Measurements from ENCODE around the gene MYLK4.

Gene MYLK4

DNA sequence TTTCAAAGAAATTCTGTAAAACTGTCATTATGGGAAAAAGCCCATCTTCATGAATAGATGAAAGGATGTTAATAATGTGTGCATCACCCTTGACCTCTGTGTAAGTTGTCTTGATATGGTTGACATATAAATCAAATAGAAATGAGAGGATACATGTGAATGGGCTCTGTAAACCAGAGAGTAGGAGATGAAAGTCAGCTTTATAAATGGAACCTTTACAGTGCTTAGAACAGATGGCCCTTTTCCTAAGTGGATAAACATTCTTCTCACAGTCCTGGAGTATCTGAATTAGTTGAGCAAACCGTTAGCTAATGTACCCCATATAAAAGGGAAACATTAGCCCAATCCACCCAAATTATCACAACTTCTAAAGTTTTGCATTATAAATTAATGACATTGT, 57.5 kb downstream of the MYLK4 start:
- DNase-seq = no peak

DNA sequence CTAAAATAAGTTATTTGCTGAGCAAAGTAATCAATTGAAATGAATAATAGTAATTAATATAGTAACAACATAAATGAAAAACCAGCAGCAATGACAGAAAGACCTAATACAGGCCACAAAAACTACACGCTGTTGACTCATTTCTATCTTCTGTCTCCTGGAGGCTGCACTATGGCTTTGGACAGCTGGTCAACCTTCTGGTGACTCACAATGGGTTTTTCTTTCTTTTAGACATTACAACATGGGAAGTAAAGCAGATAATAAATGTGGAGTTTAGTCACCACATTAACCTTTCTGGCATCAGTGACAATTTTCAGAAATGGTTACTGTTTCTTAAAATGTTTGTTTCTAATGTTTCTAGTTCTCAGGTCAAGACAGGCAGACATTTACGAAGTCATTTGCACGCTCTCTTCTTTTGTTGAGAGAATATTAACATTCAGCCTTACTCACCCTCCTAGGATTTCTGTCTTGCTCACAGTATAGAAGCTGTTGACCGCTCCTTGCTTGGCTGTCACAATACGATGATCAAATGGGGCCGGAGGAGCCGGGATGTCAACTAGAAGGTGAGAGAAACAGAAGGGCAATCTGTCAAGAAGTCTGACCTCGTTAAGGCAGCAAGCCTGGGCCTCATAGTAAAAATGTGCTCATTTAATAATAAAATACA, 62.2 kb downstream of the MYLK4 start:
- DNase-seq = no peak

DNA sequence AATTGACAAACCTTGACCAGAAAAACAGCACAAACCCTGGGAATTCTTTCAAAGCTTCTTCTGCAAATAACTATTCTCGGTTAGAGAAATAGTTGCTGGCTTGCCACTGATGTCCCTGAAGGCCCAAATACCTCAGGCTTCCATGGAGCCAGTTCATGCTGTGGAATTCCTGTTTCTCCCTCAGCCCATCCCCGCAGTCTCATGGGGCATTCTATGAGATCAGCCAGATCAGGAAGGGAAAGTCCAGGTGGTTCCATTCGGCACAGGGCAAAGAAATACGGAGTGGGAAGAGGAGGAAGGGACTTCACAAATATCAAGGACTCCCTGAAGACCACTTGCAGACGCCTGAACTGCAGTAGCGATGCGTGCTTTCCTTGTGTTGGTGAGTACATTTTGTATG, 63.3 kb downstream of the MYLK4 start:
- DNase-seq = no peak

DNA sequence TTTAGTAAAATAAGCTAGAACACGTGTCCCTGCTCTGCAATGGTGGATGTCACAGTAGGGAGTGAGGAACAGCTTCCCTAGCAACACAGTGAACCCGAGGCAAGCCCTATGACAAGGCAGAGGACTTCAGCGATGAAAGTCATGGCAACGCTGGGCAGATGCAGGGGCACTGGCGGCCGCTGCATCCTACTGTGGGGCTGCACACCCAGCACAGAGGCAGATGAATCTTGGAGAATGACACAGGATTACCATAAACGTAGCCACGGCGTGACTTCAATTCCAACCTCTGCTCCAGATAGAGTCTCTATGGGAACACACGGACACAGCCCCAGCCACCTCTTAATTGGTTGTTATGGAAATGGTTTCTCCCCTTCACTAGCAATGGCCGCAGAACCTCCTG, 64.2 kb downstream of the MYLK4 start:
- DNase-seq = no peak

DNA sequence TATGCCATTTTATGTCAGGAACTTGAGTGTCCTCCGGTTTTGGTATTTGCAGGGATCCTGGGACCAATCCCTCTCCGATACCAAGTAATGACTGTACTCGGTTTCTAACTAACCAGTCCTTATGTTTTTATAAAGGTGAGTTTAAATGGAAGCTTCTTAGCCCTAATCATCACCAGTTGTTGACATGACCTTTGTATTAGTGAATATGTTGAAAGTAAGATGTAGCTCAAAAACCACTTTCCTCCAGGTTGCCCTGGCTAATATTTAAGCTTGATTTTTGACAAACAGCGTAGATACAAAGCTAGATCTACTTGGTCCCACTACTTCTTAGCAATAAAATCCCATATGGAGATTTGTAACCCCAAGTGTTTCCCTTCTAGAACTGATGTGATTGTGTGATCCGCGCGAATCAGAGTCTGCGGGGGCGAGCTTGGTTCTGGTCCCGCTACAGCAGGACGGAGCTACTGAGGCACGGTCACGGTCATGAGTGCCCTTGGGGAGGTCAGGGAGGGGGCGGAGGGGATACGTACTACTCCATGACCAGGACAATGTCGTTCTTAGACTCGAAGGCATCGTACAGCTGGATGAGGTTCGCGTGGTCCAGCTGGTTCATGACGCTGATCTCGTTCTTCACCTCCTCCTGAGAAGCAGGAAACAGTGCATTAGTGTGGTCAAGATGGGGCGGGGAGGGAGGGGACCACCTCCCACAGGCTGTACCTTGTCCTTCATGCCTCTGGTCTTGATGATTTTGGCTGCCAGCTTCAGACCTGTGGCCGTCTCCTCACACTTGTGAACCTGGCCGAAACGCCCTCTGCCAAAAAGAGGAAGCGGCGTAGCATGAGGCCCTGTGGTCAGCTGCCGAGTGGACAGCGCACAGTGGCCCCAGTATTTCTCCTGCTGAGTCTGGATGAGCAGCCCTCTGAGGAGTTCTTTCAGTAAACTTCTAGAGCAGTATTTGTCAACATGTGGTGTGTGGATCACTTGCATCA, 65.7 kb downstream of the MYLK4 start:
- no peak for DNase-seq

DNA sequence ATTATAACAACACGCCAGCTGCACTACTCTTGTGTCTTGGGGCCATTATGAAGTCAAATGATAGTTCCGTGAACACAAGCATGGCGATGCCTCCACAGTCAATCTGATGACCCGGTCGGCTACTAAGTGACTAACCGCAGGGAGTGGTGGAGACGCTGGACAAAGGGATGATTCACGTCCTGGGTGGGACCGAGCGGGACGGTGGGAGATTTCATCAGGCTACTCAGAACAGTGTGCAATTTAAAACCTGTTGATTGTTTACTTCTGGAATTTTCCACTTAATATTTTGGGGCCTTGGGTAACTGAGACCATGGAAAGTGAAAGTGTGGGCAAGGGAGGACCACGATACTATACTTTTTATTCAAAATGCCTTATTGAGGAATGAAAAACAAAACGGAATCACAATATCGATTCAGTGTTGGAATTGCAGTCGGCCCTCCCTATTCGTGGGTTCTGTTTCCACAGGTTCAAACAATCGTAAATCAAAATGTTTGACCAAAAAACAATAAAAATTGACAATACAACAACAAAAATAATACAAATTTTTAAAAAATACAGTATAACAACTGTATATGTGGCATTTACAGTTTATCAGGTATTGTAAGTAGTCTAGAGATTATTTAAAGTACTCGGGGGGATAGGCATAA, 66.5 kb downstream of the MYLK4 start:
- DNase-seq = no peak

DNA sequence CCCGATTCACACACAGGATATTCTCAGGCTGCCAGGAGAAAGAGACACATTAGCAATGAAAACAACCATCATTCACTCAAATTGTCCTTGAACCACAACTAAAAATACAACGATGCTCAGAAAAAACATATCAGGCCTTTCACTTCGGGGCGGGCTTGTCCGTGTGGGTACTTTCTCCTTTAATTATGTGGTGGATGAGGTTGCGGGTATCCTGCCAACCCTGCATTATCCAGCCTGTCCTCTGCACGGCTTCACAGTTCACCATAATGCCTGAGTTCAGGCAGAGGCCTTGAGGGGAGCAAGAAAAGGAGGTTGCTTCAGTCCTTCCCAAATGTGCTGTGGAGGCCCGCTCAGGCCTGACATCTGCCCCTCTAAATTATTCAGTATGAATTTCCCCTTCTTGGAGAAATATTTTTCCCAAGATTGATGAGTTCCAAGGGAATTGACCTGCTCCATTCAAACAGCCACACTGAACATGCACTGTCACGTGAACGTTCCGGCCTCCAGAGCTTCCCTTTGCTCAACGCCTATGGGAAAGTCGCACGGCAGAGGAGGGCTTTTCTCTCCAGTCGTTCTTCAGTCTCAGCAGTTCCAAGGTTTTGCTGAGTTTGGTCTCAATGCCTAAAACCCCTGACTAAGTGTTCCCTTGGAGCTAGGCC, 70.3 kb downstream of the MYLK4 start:
- DNase-seq = no peak

DNA sequence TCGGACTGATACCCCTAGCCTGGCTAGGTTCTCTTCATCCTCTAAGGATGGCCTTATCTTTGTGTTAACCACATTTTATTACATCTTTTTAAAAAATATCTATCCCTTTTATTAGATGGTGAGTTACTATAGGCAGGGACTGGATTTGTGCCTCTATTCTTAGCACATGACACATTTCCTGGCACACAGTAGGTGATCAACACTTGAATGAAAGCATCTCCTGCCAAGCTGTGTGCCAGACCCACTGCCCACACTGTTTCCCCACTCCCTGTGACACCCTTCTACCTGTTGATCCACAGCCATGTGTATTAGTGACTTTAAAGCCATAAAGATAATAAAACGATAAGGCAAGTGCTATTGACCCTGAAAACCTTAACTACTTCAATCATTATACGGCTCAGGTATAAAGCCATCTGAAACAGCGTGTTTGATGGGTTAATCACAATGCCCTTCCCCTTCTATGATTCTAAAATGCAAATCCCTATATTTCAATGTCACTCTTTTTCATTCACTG, 73.6 kb downstream of the MYLK4 start:
- no peak for DNase-seq

DNA sequence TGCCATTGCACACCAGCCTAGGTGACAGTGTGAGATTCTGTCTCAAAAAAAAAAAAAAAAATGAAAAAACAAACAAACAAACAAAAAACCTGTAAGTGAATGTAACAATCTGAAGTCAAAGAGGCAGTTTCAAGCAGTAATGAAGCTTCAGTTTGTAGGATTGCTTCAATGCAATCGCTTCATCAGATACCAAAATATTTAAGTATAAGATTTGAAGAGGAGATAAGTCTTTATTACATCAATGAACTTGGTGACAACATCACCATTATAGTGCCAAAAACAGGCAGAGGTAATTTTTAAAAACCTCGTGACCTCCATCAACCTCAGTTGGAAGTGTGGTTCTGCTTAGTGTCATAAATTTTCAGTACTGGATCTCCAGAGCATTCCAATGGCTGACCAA, 74.7 kb downstream of the MYLK4 start:
- no peak for DNase-seq

DNA sequence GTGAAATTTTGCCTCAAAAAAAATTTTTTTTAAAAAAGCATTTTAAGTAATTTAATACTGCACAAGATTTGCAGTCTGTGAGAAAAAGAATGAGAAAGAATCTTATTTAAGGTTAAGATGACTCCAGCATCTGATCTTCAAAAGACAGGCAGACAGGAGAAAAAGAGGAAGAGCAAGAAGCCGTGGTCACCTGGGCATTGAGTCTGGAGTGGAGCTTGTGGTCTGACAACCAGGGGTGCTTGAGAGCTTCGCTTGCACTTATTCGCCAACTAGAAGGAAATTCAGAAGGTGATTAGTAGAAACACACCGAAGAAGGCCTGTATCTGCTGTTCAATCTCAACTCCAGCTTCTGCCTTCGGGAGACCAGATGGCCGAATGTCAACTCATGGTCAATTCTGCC, 75.9 kb downstream of the MYLK4 start:
- DNase-seq = no peak

DNA sequence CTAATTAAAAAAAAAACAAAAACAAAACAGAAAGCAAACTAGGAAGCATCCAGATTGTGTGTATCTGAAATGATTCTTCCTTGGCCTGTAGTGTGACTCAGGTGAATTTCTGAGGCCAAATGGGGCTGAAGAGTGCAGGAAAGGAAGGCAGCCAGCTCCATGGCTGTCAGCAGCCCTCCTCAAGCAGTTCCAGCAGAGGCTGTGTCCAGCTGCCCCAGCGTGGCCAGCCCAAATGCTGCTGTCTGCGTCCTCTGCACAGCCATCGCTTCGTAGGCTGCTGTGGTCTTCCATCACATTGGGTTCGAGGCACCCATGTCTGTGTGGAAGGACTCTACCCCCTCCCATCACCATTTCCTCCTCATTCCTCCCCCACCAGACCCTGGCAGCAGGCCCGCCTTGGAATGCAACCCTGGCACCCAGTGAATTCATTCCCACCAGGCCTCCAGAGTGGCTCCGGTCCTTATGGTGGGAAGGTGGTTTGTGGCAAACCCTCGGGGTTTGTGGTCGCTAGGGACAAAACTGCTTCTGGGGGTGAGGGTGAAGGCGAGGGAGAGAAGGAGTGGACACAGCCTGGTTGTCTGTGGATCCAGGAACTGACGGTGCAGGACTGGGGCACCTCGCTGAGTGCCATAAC, 81.5 kb downstream of the MYLK4 start:
- DNase-seq = no peak

DNA sequence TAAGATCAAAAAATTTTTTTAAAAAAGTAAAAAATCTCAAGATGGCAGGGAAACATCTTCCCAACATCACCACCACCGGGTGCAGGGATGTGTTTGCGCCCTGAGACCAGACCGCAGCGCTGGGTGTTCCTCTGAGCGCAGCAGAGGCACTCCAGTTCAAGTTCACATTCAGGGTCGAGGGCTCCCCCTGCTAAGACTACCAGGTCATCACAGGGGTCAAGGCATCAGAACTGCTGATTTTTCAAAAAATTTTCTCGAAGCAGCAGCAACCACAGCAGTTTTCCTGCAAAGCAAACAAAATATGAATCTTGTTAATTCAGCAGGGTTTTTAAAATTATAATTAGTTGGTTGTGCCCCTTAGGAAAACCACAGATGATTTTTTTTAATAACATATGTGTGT, 83.1 kb downstream of the MYLK4 start:
- DNase-seq = no peak

DNA sequence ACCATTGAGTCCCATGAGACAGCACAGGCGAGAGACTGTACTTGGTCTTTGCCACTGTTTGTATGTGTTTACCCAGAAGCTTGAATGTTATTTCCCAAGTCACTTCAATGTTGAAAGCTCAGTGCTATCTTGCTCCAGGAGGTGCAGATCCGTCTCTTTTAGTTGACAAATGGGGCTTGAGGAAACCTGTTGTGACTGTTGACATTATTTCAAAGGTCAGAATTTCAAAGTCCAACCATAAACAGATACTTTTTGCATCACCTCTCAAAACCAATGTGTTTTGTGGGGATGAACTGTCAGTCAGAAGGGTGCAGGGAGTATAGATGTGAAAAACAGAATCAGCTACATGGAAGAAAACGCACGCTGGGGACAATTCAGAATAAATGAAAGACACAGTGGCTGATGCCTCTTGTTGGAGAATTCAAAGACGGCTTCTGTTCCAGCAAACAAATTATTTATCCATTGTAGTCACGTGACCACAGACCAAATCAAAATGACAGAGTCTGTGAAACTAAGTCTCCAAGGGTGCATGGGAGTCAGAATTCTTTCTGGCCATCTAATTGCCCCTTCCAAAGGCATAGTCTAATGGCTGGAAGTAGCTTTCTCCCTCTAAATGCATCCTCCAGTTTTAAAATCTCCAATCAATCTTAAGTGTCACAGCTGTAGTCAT, 83.7 kb downstream of the MYLK4 start:
- DNase-seq = no peak

DNA sequence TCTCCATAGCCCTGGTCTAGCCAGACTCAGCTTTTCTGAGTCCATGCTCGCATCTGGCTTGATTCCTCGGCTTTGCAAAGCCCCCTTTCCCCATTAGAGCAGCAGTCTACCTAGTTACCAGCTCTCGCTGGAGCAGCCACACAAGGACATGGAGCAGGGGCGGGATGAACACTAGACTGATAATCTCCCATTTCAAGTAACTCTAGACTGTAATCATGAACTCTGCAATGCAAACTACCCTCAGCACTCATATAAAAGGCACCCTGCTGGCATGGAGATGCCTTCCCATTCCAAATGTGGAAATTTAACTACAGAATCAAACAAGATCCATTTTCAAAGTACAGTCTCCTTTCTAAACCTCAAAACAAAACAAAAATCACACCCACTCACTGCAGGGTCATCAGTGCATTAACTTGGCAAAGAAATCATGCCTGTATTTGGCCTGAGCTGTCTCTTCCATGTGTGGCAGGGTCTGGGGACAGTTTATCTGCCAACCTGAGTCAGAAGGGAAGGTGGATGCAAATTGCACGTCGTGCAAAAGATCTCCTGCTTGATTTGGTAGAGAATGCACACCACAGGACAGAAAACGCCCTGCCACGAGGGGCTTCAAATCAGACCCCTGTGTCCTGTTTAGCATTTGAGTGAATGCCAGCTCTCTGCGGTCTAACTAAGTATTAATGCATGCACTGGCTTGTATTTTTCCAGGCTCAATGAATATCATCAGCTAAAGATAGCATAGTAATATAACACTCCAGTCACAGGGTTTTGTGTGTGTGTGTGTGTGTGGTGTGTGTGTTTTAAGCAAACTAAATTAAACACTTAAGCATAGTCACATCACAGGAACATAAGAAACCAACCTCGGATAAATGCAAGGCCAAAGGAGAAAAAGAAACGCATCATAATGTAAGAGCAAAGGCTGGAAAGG, 85.3 kb downstream of the MYLK4 start:
- DNase-seq = no peak

DNA sequence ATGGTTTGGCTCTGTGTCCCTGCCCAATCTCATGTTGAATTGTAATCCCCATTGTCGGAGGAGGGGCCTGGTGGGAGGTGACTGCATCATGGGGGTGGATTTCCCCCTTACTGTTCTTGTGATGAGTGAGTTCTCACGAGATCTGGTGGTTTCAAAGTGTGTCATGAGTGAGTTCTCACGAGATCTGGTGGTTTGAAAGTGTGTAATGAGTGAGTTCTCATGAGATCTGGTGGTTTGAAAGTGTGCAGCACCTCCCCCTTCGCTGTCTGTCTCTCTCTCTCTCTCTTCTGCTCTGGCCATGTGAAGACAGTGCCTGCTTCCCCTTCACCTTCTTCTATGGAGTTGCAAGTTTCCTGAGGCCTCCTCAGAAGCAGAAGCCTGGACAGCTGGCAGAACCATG, 87.6 kb downstream of the MYLK4 start:
- no peak for DNase-seq

DNA sequence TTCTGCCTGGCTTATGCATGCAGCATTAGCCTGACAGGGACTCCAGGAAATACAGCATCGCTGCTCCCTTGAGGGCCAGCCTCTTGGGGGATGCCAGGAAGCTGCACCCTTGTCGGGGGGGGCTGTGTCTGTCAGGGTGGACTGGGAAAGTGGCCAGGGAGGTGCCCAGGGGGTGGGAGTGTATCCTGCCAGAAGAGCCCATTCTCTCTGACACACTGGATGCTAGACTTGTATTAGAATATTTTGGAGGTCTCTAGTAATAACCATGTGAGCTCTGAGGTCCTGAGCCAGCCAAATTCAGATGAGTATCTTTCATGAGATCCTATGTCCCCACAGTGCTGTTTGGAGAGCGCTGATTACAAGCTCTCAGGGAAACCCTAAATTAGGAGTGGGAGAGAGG, 89.1 kb downstream of the MYLK4 start:
- DNase-seq = no peak

DNA sequence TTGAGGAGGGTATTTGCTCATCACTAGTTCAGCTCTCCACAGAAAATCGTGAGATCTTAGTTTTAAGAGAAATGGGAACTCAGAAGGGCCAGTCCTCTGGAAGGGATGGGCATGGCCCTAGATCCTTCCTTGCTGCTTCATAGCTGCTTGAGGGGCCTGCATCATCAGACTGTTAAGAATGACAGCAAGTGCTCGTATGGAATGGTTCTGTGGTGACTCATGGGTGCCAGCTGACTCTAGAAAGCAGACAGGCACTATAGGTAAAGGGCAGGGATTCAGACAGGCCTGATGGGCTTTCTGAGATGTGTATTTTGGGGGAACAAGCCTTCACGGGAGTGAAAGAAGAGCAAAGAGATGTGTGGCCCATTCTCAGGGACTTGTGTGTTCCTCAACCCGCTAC, 90.8 kb downstream of the MYLK4 start:
- no peak for DNase-seq

DNA sequence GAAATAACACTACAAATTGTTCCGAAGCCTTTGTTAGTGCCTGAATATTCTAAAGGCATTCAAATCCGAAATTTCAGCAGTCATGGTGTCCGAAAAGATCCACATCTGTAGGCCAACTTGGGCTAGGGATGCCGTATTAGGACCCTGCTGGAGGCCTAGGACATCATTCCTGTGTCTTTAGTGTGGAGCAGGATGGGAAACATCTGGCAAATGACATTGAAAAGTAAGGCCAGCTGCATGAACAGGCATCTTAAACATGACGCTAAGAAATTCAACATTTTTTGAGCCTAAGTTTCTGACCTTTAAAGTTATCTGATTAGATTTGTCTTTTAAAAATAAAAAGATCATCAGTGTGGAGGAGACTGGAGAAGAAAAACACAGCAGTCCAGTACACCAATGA, 91.3 kb downstream of the MYLK4 start:
- DNase-seq = no peak

DNA sequence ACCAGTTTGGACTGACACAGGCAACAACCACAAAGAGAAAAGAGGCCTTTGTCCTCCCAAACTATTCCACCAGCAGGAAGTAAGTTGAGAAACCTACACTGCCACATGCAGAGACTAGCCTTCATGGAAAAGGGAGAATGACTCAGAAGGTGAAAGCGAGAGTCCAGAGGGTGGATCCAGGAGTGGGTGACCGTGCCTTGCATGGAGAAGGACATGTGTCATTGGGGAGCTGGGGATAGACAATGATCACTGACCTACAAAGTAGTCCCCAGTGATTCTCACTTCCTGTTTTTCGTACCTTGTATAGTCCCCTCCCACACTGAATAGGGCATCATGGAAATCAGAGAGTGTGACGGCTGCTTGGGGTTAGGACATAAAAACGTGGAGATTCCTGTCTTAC, 91.9 kb downstream of the MYLK4 start:
- no peak for DNase-seq

DNA sequence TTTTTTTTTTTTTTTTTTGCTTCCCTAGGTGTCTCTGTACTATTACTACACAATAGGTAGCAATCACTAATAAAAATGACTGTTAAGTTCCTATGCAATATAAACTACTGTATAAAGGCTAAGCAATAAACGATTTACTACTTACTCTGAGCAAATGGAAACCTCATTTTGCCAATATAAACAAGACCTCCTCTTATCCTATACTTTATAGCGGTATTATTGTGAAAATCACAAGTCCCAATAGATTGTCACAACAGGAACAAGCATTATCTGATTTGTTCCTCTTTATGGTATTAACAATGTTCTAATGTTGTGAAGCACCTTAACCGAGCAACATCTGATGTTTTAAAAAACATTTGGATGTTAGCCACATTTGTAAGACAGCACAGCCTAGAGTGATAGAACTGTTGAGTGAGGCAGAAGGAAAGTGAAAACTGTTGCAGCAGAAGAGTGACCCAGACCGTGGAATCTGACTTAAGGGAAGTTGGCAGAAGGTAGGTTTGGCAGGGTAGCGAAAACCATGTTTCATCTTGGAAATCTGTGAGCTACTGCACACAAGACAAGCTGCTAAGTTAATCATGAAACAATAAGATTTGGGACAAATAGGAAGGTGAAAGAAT, 94.2 kb downstream of the MYLK4 start:
- DNase-seq = no peak

Measured in NCI-H774 (cell line).